Endothelial cell of umbilical vein (primary cell): ENCODE results near the gene GABARAP. TPM values are rescaled to one million over a fixed set of nuclear protein-coding genes. Genes with fewer than 3 reads are reported as not detected.

ENCODE experiments used
- BruUV-seq: library from RNA; stranded (reverse); fragments of 400-500 nt; replicated peaks from 2 replicates; lab custom pipeline; 2021; lab: Mats Ljungman, UMichigan
- CTCF ChIA-PET: fragments of 300-600, 350-600 bp; sonication (Branson Sonifier 250); formaldehyde crosslinking; loops from one replicate; lab custom pipeline; 2021; ENCODE audit warnings: antibody characterized with exemption, inconsistent platforms; lab: Charles Lee
- POLR2A ChIA-PET: fragments of 300-600, 350-600 bp; sonication (Branson Sonifier 250); formaldehyde crosslinking; loops from one replicate; lab custom pipeline; 2021; ENCODE audit warnings: antibody characterized with exemption, inconsistent platforms; lab: Charles Lee
- DNase-seq: peaks from one replicate; pipeline ENCODE4 v3.0.0-alpha.2; 2011; ENCODE audit warnings: low read depth, low spot score
- FAIRE-seq: peaks from 2 replicates; lab custom pipeline; 2011; peaks lifted over from hg19 to GRCh38; lab: Jason Lieb, UNC
- H2AFZ ChIP-seq: 2 replicates; pipeline ENCODE4 v1.6.0; 2012; ENCODE audit warnings: low read depth, low read length, control low read depth, inconsistent platforms
- H3K27ac ChIP-seq: 2 replicates; pipeline ENCODE4 v1.5.1; 2011; ENCODE audit warnings: low read depth, mild to moderate bottlenecking, control low read depth, low read length, moderate library complexity; ENCODE audit not compliant: insufficient read depth
- H3K27me3 ChIP-seq, 2 experiments: 2 replicates each; pipeline versions ENCODE4 v1.6.0 to v1.6.1; 2011; ENCODE audit warnings: low read length in 2 of 2, mixed read lengths in 1 of 2; ENCODE audit not compliant: control insufficient read depth in 2 of 2, insufficient read depth in 2 of 2
- H3K36me3 ChIP-seq, 2 experiments: 2 replicates in 1 of 2; 3 replicates in 1 of 2; pipeline ENCODE4 v1.5.1; 2011; ENCODE audit warnings: low read length in 2 of 2, mild to moderate bottlenecking in 1 of 2, moderate library complexity in 1 of 2; ENCODE audit not compliant: control insufficient read depth in 2 of 2, insufficient read depth in 2 of 2; ENCODE audit errors: extremely low read depth in 1 of 2
- H3K4me1 ChIP-seq: 3 replicates; pipeline ENCODE4 v1.5.1; 2011; ENCODE audit warnings: mild to moderate bottlenecking, low read length; ENCODE audit not compliant: control insufficient read depth, insufficient read depth; ENCODE audit errors: extremely low read depth
- H3K4me2 ChIP-seq: 2 replicates; pipeline ENCODE4 v1.6.1; 2011; ENCODE audit warnings: low read length, control low read depth, mixed read lengths; ENCODE audit not compliant: insufficient read depth
- H3K4me3 ChIP-seq, 3 experiments: fragments of 200-600 bp in 1 of 3; sonication (generic), shearing (Covaris generic) in 1 of 3; replicated peaks in 1 of 3; 2 replicates each; pipeline ENCODE4 v1.5.1; 2011 to 2016; ENCODE audit warnings: control low read depth in 3 of 3, low read length in 3 of 3, mild to moderate bottlenecking in 2 of 3, inconsistent platforms in 1 of 3, low read depth in 1 of 3, moderate library complexity in 1 of 3; ENCODE audit not compliant: insufficient read depth in 1 of 3
- H3K79me2 ChIP-seq: 2 replicates; pipeline ENCODE4 v1.6.0; 2012; ENCODE audit warnings: low read length, inconsistent platforms; ENCODE audit not compliant: control insufficient read depth, insufficient read depth
- H3K9ac ChIP-seq: replicated peaks from 2 replicates; pipeline ENCODE3; 2011; ENCODE audit warnings: low read length, control low read depth; ENCODE audit not compliant: insufficient read depth; ENCODE audit errors: extremely low read depth
- H3K9me1 ChIP-seq: replicated peaks from 3 replicates; pipeline ENCODE4 v1.6.0; 2011; ENCODE audit warnings: mild to moderate bottlenecking, low read length; ENCODE audit not compliant: control insufficient read depth, insufficient read depth; ENCODE audit errors: extremely low read depth
- H3K9me3 ChIP-seq: replicated peaks from 2 replicates; pipeline ENCODE4 v1.5.1; 2012; ENCODE audit warnings: low read length, inconsistent platforms; ENCODE audit not compliant: control insufficient read depth, insufficient read depth
- H4K20me1 ChIP-seq: replicated peaks from 2 replicates; pipeline ENCODE3; 2011; ENCODE audit warnings: mild to moderate bottlenecking, low read length; ENCODE audit not compliant: control insufficient read depth, insufficient read depth; ENCODE audit errors: extremely low read depth
- CTCF ChIP-seq, 2 donors: IDR thresholded peaks; 1 replicate in 1 of 2; 2 replicates in 1 of 2; pipeline ENCODE4 v1.5.1; 2011; ENCODE audit warnings: low read length in 2 of 2, mild to moderate bottlenecking in 2 of 2, moderate library complexity in 2 of 2, control low read depth in 1 of 2, inconsistent platforms in 1 of 2, low read depth in 1 of 2; ENCODE audit not compliant: insufficient read depth in 1 of 2; ENCODE audit errors: extremely low read depth in 1 of 2
- GATA2 ChIP-seq: IDR thresholded peaks from 2 replicates; pipeline ENCODE4 v1.7.0; 2011; ENCODE audit warnings: low read depth, mild to moderate bottlenecking, moderate library complexity, mixed read lengths, low read length; ENCODE audit not compliant: insufficient read length, insufficient read depth
- JUN ChIP-seq: IDR thresholded peaks from 2 replicates; pipeline ENCODE4 v1.6.1; 2011; ENCODE audit warnings: borderline replicate concordance, low read depth; ENCODE audit not compliant: insufficient read length, insufficient read depth
- MAX ChIP-seq: IDR thresholded peaks from 2 replicates; pipeline ENCODE4 v1.6.1; 2011; ENCODE audit not compliant: insufficient read depth, insufficient read length
- MYC ChIP-seq: IDR thresholded peaks from one replicate; pipeline ENCODE4 v1.6.1; 2011; ENCODE audit warnings: mild to moderate bottlenecking, low read depth, low read length
- POLR2A ChIP-seq: IDR thresholded peaks from 2 replicates; pipeline ENCODE4 v1.6.1; 2012; ENCODE audit warnings: low read depth, mild to moderate bottlenecking, control low read depth, low read length
- dilution Hi-C: fragments of 300-500 bp; cut with MboI; formaldehyde crosslinking; loops from one replicate; pipeline ENCODE4 v1.15.0; 2019; ENCODE audit warnings: low sequenced_read_pairs; ENCODE audit not compliant: extremely low pct_ligation_motif_present
- intact Hi-C: fragments of 100-400 bp; cut with micrococcal nuclease; formaldehyde crosslinking; loops from one replicate; pipeline ENCODE4 v1.10.0; 2022
- polyA plus RNA-seq, 4 experiments: library from polyadenylated mRNA; depleted of rRNA in 3 of 4; stranded (reverse) in 3 of 4; unstranded in 1 of 4; fragments of >200 nt; gene quantifications; 2 replicates each; pipeline versions ENCODE4 v1.2.1 to v1.2.3, GENCODE V29; 2011 to 2012; ENCODE audit warnings: missing spikeins in 1 of 4
- total RNA-seq: library from RNA; stranded (reverse); gene quantifications from 2 replicates; pipeline ENCODE4 v1.2.3, GENCODE V29; 2021

Gene GABARAP
- total and polyA plus RNA-seq, 2 donors (not counting 3 experiments of a cell fraction or from before 2014, with no cell fraction given) = 401 to 882 TPM

GRCh38 chr17:7223375-7223774 is 18.9 kb downstream of the GABARAP start:
- Histone ChIP-seq H3K4me1 (peaks cover 11% of the 10 kb centered on the region), H3K9me3 (no peaks in the 10 kb centered on the region), H3K36me3 (peaks cover 21 to 39% of the 10 kb centered on the region in 2 experiments), H3K4me3 (no peak overlapping the region), H2AFZ (no peak overlapping the region), H3K27me3 (no peaks in the 10 kb centered on the region), H3K9me1 (no peaks in the 10 kb centered on the region), H3K79me2 (peaks cover 2% of the 10 kb centered on the region), H3K9ac (no peak overlapping the region), H3K4me2 (no peak overlapping the region), H4K20me1 (no peaks in the 10 kb centered on the region), H3K27ac (no peak overlapping the region)
- no peak for FAIRE-seq
- DNase-seq = no peak
- no TSS peak for BruUV-seq
- dilution Hi-C loops (no loop called here), intact Hi-C loops (no loop called here)
- TF ChIP-seq MAX = no peak
- TF ChIP-seq POLR2A = no peak
- no peak for TF ChIP-seq CTCF (IDR thresholded peaks at IDR 0.05; ENCODE audit: extremely low read depth in 1 of 2, insufficient read depth in 1 of 2, low read depth in 1 of 2, low read length in 2 of 2)
- TF ChIP-seq MYC = no peak
- TF ChIP-seq JUN = no peak
- CTCF ChIA-PET = interaction anchor here (1.4 to 2.0 kb wide), 3 partner anchors 16 to 178 kb away, joined by 3 to 9 read pairs (median 4); partner anchors contain the start of gene PHF23
- POLR2A ChIA-PET = no interaction called here

- DNase-seq = no peak
- POLR2A ChIA-PET = no interaction called here
- H3K36me3 ChIP-seq = peaks cover 21 to 37% of the 10 kb centered on the region in 2 experiments
Observed at GRCh38 chr17:7222972-7223292, 19.3 kb downstream of the GABARAP start.

More at GRCh38 chr17:7222972-7223292, 19.3 kb downstream of the GABARAP start:
- Histone ChIP-seq H4K20me1 (no peaks in the 10 kb centered on the region), H3K79me2 (peaks cover 2% of the 10 kb centered on the region), H3K4me3 (no peak overlapping the region), H3K4me2 (no peak overlapping the region), H3K9ac (no peak overlapping the region), H3K9me1 (no peaks in the 10 kb centered on the region), H2AFZ (no peak overlapping the region), H3K27ac (no peak overlapping the region), H3K9me3 (no peaks in the 10 kb centered on the region), H3K27me3 (no peaks in the 10 kb centered on the region), H3K4me1 (peaks cover 11% of the 10 kb centered on the region)
- TF ChIP-seq POLR2A (peak; percentile 17), GATA2 (no peak)
- CTCF ChIA-PET = interaction anchor here (1.4 to 2.0 kb wide), 2 partner anchors 74 to 177 kb away, joined by 4 to 9 read pairs; no protein-coding TSS in a partner anchor
- intact Hi-C loops (no loop called here), dilution Hi-C loops (no loop called here)
- no TSS peak for BruUV-seq
- FAIRE-seq = no peak
